GM20000 (cell line): ENCODE data around the gene HTR1D.

Experiments
- DNase-seq: peaks from one replicate; pipeline ENCODE4 v3.0.0; 2012; ENCODE audit warnings: low spot score
- CTCF ChIP-seq: IDR thresholded peaks from 2 replicates; pipeline ENCODE4 v1.5.1; 2012; ENCODE audit warnings: mild to moderate bottlenecking, control low read depth; ENCODE audit errors: extremely low read depth, missing control alignments

Gene HTR1D

GRCh38 chr1:23246274-23246673 is 29.0 kb upstream of the HTR1D start:
- DNase-seq, result no peak
- TF ChIP-seq CTCF, result no peak

- DNase-seq, result no peak
- TF ChIP-seq CTCF, result no peak
Measured at GRCh38 chr1:23244256-23244761, 27.0 kb upstream of the HTR1D start.

- DNase-seq, result no peak
- TF ChIP-seq CTCF, result no peak
Measured at GRCh38 chr1:23242414-23242813, 25.1 kb upstream of the HTR1D start.

GRCh38 chr1:23239638-23240295 is 22.5 kb upstream of the HTR1D start:
- DNase-seq, result no peak
- TF ChIP-seq CTCF, result no peak

- no peak for DNase-seq
- no peak for TF ChIP-seq CTCF
Measured at GRCh38 chr1:23238565-23238964, 21.3 kb upstream of the HTR1D start.

- TF ChIP-seq CTCF, result no peak
- DNase-seq, result no peak
Measured at GRCh38 chr1:23237508-23237907, 20.2 kb upstream of the HTR1D start.

- TF ChIP-seq CTCF, result no peak
- no peak for DNase-seq
Measured at GRCh38 chr1:23227806-23228205, 10.5 kb upstream of the HTR1D start.
